HG03354 (cell line): ENCODE results near the gene ZNF205.

Source experiments
- ATAC-seq: cut with Tn5 transposase; IDR thresholded peaks from one replicate; pipeline ENCODE4 v1.9.1; 2021; ENCODE audit warnings: mild to moderate bottlenecking; ENCODE audit not compliant: unreplicated experiment, poor library complexity, severe bottlenecking

ZNF205 gene

DNA sequence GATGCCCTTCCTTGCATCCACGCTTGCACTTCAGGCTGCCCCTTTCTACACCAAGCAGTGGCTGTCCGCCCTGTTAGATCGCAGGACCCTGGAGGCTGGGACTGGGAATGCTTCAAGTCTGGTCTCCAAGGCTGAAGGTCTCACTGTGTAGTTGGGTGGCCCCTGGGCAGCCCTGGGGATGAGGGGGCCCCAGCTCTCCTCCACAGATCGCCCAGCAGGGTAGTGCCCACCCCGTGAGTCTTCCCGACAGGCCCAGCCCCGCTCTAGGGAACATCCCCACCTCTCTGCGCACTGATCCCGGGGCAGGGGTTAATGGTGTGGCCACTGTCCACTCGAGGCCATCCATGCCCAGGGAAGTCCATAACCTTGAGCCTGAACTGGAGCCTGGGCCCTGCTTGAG, 32.8 kb downstream of the ZNF205 start:
- no peak for ATAC-seq

GRCh38 chr16:3145660-3146059, 33.3 kb downstream of the ZNF205 start:
- no peak for ATAC-seq

GRCh38 chr16:3147046-3147756, 34.8 kb downstream of the ZNF205 start:
- no peak for ATAC-seq

- no peak for ATAC-seq
Measured at GRCh38 chr16:3147757-3148104, 35.3 kb downstream of the ZNF205 start.

GRCh38 chr16:3148256-3149192, 36.1 kb downstream of the ZNF205 start:
- ATAC-seq, result no peak

GRCh38 chr16:3149193-3149530, 36.8 kb downstream of the ZNF205 start:
- ATAC-seq, result no peak

DNA sequence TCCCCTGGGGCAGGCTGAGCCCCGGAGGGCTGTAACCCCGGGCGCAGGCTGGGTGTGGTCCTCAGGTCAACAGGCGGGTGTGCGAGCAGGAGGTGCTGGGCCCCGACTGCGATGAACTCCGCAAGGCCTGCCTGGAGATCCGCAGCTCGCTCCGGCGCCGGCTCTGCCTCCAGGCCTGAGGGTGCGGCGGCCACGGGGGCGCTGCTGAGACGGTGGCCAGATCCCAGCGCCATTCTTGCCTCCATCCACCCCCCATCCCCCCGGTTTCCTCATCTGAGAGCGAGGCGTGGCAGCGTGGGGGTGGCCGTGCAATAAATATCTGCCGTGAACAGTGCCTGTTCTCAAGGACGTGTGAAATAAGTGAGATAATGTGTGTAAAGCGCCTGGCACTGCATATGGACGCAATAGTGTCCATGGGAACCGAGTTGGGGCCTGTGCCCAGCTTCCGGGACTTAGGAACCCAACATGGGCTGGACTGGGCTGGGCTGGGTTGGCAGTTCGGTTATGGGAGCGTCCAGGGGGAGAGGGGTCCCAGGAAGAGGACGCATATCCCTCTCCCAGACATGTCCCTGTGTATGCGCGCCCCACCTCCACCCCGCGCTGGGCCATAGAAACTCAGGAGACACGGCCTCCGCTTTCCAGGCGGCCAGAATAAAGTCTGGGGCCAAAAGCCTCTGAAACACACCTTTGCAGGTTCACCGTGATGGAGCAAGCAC, 37.4 kb downstream of the ZNF205 start:
- ATAC-seq, result peak; percentile 5

DNA sequence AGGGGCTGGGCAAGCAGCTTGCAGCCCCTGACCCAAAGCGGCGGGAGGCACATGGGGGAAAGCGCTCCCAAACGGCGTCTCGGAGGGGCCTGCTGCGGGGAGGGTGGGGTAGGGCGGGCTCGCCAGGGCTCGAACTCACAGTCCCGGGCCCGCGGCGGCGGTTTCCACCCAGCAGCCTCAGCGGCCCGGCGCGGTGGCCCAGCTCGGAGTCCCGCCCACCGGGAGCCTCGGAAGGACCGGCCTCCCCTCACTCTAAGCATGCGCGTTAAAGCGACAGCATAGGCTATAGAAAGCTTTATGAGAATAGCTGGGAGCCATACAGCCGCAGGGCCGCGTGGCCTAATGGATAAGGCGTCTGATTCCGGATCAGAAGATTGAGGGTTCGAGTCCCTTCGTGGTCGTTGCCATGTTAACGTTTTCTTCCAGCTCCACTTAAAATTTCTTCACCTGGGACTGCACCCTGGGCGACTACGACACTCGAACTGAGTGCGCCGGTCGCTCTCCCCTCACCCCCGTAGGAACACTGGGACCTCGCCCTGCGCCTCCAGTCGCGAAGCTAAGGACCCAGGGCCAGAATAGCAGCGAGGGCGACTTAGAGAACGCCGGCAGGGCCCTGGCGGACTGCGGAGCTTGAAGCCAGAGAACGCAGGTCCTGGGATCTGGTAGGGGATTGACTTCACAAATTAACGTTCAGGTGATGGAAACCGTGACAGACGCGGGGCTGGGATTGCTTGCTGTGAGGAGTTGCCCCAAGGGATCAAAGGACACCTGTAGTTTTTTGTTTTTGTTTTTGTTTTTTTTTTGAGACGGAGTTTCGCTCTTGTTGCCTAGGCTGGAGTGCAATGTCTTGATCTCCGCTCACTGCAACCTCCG, 38.2 kb downstream of the ZNF205 start:
- ATAC-seq, result peak; percentile 77

DNA sequence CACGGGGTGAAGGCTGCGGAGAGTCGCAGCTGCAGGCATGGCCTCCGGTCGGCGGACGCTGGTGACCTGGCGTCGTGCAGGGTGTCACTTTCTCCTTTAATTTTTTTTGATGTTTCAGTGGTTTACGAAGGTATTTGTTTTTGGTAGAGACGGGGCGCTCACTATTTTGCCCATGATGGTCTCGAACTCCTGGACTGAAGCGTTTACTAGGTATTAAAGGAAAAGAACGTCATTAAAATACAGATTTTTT, 39.6 kb downstream of the ZNF205 start:
- no peak for ATAC-seq

DNA sequence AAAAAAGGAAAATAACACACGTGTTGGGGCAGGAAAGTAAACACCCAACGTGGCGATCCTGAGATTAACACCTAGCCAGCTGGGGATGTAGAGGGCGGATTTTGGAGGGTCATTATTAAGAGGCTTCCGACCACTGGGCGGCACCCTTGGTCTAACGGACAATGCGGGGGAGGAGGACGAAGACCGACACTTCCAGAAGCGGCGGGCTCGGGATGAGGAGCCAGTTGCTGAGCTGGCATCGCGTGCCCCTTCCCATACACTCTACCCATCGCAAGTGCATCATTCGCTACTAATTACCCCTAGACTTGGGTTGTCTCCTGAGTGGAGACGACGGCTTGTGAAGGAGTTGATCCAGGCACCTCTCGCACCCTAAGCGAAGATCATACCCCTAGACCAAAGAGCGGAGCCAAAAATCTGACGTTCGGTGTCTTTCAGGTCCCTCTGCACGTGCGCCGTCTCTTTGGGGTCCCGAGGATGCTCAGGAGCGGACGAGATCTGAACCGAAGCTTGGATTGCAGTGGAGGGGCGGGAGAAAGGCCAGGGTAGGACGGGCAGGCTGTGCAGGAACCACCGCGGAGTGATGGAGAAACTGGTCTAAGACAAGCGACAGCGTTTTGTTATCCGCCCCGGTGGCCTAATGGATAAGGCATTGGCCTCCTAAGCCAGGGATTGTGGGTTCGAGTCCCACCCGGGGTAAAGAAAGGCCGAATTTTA, 40.0 kb downstream of the ZNF205 start:
- ATAC-seq, result peak; percentile 27

- ATAC-seq, result no peak
Measured at GRCh38 chr16:3152991-3153368, 40.6 kb downstream of the ZNF205 start.

- no peak for ATAC-seq
Measured at GRCh38 chr16:3155181-3155580, 42.8 kb downstream of the ZNF205 start.

DNA sequence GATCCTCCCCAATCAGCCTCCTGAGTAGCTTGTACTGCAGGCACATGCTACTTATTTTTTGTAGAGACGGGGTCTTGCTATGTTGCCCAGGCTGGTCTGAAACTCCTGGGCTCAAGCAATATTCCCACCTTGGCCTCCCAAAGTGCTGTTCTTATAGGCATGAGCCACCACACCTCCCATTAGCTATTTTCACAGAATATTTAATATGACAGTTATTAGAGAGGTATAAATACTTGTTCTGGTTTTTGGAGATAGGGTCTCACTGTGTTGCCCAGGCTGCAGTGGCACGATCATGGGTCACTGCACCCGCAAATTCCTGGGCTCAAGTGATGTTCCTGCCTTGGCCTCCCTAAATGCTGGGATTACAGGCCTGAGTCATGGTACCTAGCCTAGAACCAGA, 43.6 kb downstream of the ZNF205 start:
- no peak for ATAC-seq

DNA sequence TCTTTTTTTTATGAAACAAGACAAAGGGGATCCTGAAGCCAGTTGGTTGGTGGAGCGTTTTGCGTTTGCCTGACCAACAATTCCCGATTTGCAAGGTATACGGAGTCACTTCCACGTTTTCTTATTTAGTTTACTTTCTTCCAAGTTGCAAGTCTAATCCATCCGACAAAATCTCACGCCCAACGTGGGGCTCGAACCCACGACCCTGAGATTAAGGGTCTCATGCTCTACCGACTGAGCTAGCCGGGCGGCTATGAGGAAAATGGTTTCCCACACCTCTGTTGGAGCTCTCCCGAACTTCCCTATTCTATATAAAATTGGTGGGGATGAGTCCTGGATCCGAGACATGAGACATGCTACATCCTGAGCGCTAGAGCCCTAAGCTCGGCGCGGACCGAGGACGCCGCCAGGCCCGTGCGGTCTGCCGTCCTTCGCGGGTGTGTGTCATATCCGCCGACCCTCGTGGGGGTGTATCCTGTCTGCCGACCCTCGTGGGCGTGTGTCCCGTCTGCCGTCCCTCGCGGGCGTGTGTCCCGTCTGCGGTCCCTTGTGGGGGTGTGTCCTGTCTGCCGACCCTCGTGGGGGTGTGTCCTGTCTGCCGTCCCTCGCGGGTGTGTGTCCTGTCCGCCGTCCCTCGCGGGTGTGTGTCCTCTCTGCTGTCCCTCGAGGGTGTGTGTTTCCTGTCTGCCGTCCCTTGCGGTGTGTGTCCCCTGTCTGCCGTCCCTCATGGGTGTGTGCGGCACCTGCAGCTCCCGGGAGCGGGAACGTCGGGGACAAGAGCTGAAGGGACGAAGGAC, 45.0 kb downstream of the ZNF205 start:
- ATAC-seq, result no peak

- ATAC-seq, result peak; percentile 6
Measured at GRCh38 chr16:3158026-3158509, 45.7 kb downstream of the ZNF205 start.

GRCh38 chr16:3158510-3159314, 46.3 kb downstream of the ZNF205 start:
- ATAC-seq, result peak; percentile 59

- no peak for ATAC-seq
Measured at GRCh38 chr16:3161235-3162018, 49.0 kb downstream of the ZNF205 start.
